Measurements from ENCODE around the gene PPT2. TPM values are rescaled to one million over a fixed set of nuclear protein-coding genes. Genes with fewer than 3 reads are reported as not detected.

The PPT2 gene
- total RNA-seq, 1 experiment from 2014 or later = 46.3 TPM

GRCh38 chr6:32126880-32127279 lies 27.1 kb upstream of the PPT2 start:
- H3K27ac ChIP-seq (ENCODE audit: insufficient read length, low read depth, low read length) = no peak overlapping the region

More at GRCh38 chr6:32126880-32127279, 27.1 kb upstream of the PPT2 start:
- TF ChIP-seq, protein P1, sequence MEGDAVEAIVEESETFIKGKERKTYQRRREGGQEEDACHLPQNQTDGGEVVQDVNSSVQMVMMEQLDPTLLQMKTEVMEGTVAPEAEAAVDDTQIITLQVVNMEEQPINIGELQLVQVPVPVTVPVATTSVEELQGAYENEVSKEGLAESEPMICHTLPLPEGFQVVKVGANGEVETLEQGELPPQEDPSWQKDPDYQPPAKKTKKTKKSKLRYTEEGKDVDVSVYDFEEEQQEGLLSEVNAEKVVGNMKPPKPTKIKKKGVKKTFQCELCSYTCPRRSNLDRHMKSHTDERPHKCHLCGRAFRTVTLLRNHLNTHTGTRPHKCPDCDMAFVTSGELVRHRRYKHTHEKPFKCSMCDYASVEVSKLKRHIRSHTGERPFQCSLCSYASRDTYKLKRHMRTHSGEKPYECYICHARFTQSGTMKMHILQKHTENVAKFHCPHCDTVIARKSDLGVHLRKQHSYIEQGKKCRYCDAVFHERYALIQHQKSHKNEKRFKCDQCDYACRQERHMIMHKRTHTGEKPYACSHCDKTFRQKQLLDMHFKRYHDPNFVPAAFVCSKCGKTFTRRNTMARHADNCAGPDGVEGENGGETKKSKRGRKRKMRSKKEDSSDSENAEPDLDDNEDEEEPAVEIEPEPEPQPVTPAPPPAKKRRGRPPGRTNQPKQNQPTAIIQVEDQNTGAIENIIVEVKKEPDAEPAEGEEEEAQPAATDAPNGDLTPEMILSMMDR (conservative IDR thresholded peaks at IDR 0.05) = no peak
- no peak overlapping the region for H3K4ac ChIP-seq (ENCODE audit: low read depth, low read length)
- H3K23me2 ChIP-seq (ENCODE audit: insufficient read length, low read depth, low read length, poor library complexity, severe bottlenecking) = peaks cover 3% of the 10 kb centered on the region
- no peak overlapping the region for H3K14ac ChIP-seq (ENCODE audit: insufficient read depth, low read length)
- H3K9ac ChIP-seq (ENCODE audit: extremely low read depth, insufficient read length, low read length) = peak overlapping the region; percentile 90
- Mint-ChIP-seq H3K4me1 (peaks cover 22 to 31% of the 10 kb centered on the region in 2 experiments), H3K9me3 (no peaks in the 10 kb centered on the region), H3K27ac (peak overlapping the region; percentile 99 to 100 (median 100); a peak in 5 of 7 replicates), H3K36me3 (ENCODE audit: insufficient read depth in 1 of 3, low read depth in 3 of 3) (peaks cover 11 to 40% (median 31%) of the 10 kb centered on the region in 3 experiments; a peak in 6 of 7 replicates), H3K4me3 (peak overlapping the region; percentile 99), H3K27me3 (ENCODE audit: low read depth) (no peaks in the 10 kb centered on the region; the same call in 1 of the 2 replicates)
- no peak overlapping the region for H2BK5ac ChIP-seq (ENCODE audit: insufficient read length, low read length)
- H4K20me1 ChIP-seq (ENCODE audit: control insufficient read depth, insufficient read depth, insufficient read length) = no peaks in the 10 kb centered on the region
- H2AFZ ChIP-seq (ENCODE audit: low read length) = no peak overlapping the region
- no peaks in the 10 kb centered on the region for H3K79me2 ChIP-seq (ENCODE audit: insufficient read depth, low read length)
- no peaks in the 10 kb centered on the region for H3K27me3 ChIP-seq (ENCODE audit: insufficient read depth, low read length)
- H2BK20ac ChIP-seq (ENCODE audit: low read depth, low read length, poor library complexity, severe bottlenecking) = no peak overlapping the region
- H3T11ph ChIP-seq (ENCODE audit: low read length) = no peak overlapping the region
- H3K4me2 ChIP-seq (ENCODE audit: insufficient read depth, insufficient read length, low read length) = peak overlapping the region; percentile 93
- no peak overlapping the region for H3K18ac ChIP-seq (ENCODE audit: insufficient read length, low read depth, low read length)
- H2BK15ac ChIP-seq (ENCODE audit: low read depth, low read length) = no peak overlapping the region
- no peaks in the 10 kb centered on the region for H3K9me3 ChIP-seq (ENCODE audit: control insufficient read depth, low read depth, low read length)
- no peak for DNase-seq
- no peak overlapping the region for H4K91ac ChIP-seq (ENCODE audit: insufficient read length, low read depth, low read length)
- no peak overlapping the region for H3K56ac ChIP-seq (ENCODE audit: insufficient read length, low read depth, low read length)
- H2AK5ac ChIP-seq (ENCODE audit: insufficient read length, low read length) = no peak overlapping the region
- H2BK12ac ChIP-seq (ENCODE audit: insufficient read length, low read depth, low read length) = no peak overlapping the region
- no peak overlapping the region for H3K23ac ChIP-seq (ENCODE audit: insufficient read length, low read depth, low read length)
- H3K4me1 ChIP-seq (ENCODE audit: insufficient read depth, low read length) = no peaks in the 10 kb centered on the region
- WGBS (ENCODE audit: extremely low coverage, insufficient read length, low lambda C conversion rate) = no CpG with 5 or more reads among the region's 8 CpGs
- peak overlapping the region; percentile 33 for H4K8ac ChIP-seq (replicated peaks; ENCODE audit: insufficient read length, low read depth, low read length)
- no peak overlapping the region for H4K5ac ChIP-seq (ENCODE audit: insufficient read length, low read depth, low read length)
- no peak overlapping the region for H2BK120ac ChIP-seq (ENCODE audit: low read depth, low read length, poor library complexity, severe bottlenecking)
- H3K79me1 ChIP-seq (ENCODE audit: insufficient read depth, low read depth, low read length, poor library complexity, severe bottlenecking) = no peaks in the 10 kb centered on the region
